Fibroblast of skin of back (primary cell): ENCODE results near the gene PET100.
"Not testable (repeated sequence)": the region's sequence is repeated elsewhere in the genome, so short reads cannot be mapped to it uniquely, and the experiment has no call there.

Experiments used
- DNase-seq: peaks from one replicate; pipeline ENCODE4 v3.0.0-alpha.2; 2013

Gene PET100

DNA sequence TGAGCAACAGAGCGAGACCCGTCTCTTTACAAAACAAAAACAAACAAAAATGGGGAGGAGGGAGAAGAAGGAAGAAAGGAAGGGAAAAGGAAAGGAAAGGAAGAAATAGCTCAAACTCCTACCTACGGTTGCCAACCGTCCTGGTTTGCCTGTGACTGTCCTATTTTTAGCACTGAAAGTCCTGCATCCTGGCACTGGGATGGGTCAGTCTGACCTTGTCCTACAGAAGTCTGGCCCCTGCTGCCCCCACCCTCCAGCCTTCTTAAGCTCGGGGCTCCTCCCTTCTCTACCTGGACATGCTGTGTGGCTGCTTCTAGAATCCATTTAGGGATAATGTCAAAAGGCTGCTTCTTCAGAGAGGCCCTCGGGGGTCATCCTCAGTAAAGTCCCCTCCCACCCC lies 6.1 kb downstream of the PET100 start:
- no peak for DNase-seq

DNA sequence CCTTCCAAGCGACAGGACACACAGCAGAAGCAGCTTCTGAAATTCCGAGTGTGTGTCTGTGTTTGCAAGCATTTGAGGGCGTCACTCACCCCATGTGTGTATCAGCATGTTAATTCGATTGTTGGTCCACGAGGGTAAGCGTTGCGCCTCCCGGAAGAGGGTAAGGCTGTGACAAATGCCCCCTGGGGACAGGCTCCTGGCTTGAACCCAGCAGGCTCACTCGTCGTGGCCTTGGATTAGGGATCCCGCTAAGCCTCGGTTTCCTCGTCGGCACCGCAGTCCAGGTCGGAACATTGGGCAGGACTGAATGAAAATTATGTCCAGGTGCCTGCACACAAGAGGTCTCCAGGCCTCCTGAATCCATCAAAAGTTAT lies 6.7 kb downstream of the PET100 start:
- no peak for DNase-seq

DNA sequence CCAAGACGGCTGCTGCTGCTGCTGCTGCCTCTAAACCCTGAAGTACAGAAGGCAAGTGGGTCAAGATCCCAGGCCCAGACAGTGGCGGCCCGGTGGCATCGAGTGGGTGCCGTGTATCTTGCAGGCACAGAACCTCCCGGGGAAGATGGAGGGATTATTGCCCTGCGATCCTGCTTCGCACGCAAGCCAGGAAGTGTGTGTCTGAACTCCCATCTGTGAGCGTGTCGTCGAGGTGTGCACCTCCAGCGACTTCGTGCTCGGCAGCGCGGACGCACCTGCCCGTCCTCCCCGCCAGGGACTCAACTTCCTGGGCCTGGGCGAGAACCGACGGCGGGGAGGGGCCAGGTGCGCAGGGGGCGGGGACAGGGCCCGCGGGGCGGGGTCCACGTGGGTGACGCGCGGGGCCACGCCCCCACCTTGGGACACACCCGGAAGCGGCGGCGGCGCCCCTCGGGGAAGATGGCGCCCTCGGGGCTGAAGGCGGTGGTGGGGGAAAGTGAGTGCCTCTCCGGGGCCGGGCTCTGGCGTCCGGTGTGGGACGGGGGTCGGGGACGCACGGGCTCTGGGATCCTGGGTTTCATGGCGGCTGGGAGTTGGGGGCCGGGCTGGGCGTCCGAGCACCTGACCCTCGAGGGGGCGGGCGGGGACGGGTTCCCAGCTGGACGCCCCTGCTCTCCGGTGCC lies 7.2 kb downstream of the PET100 start, which contains the start of gene STXBP2:
Gene STXBP2 (plus strand): TSS at position 420 of the 683 bp plus-strand sequence. CDS start 40 bp downstream, at position 460.
- DNase-seq: no peak

DNA sequence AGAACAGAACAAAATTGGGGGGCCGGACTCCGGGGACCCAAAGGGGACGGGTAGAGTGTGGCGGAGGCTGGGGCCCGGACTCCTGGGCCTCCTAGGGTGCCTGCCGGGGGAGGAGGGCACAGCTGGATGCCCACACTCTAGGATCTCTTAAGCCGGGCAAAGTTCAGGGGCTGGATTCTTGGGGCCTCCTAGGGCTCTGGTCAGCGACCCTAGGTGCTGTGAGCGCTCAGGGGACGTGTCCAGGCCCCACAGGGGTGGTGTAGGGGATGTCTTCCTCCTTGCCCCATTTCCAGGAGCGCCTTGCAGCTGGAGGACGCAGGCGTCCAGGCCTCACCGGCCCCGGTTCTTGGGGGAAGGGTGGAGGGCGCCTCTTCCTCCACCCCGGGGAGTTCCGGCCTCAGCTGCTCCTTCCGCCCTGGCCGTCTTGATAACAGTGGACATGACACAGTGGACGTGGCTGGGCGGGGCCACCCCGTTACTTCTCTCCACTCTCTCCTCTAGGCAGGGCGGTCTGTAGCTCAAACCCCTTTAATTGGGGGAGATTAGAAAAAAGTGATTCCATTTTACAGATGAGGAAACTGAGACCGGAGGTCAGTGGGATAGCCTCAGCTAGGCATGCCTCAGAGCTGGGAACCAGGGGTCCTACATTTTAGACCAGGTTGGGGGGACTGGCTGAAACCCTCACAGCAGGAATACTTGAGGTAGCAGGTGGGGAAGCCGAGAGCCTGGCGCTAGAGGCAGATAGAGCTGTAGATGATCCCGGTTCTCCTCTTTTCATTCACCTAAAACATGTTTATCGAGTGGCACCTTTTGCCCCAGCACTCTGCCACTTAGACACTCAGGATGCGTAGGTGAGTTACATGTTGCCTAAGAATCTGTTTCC lies 8.0 kb downstream of the PET100 start:
- DNase-seq: no peak

DNA sequence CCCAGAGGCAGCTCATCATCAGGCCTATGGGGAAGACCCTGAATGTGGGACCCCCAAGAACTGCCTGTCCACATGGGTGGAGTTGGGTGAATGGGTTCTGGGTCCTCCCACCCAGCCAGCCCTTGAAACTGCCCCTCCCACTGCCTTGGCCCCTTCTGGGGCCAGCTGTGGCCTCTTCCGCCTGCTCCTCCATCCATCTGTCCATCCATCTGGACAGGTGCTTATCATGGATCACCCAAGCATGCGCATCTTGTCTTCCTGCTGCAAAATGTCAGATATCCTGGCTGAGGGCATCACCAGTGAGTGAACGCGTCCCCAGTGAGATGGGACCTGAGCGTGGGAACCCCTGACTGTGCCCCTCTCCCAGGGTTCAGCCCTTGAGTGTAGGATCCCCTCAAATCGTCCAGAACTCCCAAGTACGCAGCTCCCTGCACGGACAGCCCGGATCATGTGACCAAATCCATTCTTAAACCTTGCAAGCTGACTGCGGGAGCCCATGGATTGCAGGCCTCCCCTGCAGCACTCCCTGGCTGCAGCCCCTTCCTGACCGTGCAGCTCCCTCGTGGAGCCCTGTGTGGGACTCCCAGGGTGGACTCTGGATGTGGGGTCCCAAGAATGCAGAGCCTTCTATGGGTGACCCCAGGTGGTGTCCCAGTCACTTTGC lies 9.3 kb downstream of the PET100 start:
- no peak for DNase-seq

DNA sequence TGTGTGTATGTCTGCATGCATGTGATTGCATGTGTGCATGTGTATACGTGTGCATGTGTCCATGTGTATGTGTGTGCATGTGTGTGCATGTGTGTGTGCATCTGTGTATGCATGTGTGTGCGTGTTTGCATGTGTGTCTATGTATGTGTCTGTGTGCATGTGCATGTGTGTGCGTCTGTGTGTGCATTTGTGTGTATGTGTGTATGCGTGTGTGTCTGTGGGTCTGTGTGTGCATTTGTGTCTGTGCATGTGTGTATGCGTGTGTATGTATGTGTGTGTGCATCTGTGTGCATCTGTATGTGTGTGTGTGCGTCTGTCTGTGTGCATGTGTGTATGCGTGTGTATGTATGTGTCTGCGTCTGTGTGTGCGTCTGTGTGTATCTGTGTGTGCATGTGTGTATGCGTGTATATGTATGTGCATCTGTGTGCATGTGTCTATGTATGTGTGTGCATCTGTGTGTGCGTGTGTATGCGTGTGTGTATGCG lies 10.3 kb downstream of the PET100 start:
- no peak for DNase-seq

DNA sequence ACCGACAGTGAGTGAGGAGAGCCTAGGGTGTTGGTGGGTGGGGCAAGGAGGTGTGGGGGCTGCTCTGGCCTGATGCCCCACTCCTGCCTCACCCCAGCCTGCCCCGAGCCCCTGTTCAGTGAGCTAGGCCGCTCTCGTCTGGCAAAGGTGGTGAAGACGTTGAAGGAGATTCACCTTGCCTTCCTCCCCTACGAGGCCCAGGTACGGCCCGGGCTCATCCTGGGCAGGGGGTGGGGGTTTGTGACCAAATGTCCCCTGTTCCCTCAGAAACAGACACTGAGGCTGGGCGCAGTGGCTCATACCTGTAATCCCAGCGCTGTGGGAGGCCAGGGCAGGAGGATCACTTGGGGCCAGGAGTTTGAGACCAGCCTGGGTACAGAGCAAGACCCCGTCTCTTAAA lies 11.2 kb downstream of the PET100 start:
- DNase-seq: no peak

DNA sequence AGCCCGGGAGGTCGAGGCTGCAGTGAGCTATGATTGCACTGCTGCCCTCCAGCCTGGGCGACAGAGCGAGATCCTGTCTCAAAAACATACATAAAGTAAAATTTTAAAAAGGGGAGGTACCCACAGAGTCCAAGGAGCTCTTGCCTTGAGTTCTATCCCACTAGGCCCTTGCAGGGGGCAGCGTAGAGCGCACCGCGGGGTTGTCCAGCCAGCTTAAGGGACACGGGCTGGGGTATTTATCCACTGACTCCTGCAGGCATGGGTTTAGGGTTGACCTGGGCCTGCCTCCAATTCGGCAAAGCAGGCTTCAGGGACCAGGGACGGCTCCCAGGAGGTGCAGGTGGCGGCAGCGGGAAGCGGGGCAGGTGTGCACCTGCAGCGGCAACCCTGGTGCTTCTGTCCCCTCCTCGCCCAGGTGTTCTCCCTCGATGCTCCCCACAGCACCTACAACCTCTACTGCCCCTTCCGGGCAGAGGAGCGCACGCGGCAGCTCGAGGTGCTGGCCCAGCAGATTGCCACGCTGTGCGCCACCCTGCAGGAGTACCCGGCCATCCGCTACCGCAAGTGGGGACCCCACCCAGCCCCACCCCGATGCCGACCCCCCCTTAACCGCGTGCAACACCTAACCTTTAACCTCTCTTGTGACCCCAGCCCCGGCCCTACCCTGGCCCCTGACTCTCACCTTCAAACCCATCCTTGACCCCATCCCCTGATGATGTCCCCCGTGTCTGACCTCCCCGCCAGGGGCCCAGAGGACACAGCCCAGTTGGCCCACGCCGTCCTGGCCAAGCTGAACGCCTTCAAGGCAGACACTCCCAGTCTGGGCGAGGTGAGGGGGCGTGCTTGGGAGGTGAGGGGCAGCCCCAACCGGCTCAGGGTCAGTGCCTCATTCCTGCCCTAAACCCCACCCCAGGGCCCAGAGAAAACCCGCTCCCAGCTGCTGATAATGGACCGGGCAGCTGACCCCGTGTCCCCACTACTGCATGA lies 12.0 kb downstream of the PET100 start:
- DNase-seq: no peak

DNA sequence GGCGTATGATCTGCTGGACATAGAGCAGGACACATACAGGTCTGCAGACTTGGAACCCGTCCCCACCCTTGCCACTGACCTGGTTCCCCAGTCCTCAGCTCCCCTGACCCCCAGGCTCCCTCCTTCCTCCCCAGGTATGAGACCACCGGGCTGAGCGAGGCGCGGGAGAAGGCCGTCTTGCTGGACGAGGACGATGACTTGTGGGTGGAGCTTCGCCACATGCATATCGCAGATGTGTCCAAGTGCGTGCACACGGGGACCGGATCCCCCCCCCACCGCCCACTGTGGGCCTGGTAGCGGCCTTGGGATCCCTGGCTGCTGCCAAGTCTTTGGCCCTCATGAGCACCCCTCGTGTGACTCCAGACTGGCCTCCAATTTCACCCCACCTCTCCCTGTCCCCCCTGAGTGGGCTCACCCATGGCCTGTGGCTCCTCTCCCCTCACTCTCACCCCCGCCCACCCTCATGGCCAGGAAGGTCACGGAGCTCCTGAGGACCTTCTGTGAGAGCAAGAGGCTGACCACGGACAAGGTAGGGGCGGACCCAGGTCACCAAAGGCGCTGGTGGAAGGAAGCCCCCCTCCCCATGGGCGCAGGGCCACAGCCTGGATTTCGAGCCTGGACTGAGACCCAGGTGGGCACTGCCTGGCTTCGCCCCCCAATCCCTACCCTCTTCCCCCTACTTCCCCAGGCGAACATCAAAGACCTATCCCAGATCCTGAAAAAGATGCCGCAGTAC lies 12.9 kb downstream of the PET100 start:
- DNase-seq: no peak

DNA sequence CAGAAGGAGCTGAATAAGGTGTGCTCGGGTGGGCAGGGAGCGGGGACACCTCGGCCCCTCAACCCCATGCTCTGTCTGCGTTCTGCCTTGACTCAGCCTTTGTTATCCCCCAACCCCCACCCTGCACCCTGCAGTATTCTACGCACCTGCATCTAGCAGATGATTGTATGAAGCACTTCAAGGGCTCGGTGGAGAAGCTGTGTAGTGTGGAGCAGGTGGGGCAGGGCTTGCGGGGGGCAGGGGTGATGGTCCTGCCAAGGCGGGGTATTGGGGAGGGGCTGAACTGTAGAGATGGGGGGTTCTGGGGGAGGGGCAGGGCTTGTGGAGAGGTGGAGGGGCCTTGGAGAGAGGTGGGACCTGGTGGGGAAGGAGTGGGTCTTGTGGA lies 13.4 kb downstream of the PET100 start:
- no peak for DNase-seq

DNA sequence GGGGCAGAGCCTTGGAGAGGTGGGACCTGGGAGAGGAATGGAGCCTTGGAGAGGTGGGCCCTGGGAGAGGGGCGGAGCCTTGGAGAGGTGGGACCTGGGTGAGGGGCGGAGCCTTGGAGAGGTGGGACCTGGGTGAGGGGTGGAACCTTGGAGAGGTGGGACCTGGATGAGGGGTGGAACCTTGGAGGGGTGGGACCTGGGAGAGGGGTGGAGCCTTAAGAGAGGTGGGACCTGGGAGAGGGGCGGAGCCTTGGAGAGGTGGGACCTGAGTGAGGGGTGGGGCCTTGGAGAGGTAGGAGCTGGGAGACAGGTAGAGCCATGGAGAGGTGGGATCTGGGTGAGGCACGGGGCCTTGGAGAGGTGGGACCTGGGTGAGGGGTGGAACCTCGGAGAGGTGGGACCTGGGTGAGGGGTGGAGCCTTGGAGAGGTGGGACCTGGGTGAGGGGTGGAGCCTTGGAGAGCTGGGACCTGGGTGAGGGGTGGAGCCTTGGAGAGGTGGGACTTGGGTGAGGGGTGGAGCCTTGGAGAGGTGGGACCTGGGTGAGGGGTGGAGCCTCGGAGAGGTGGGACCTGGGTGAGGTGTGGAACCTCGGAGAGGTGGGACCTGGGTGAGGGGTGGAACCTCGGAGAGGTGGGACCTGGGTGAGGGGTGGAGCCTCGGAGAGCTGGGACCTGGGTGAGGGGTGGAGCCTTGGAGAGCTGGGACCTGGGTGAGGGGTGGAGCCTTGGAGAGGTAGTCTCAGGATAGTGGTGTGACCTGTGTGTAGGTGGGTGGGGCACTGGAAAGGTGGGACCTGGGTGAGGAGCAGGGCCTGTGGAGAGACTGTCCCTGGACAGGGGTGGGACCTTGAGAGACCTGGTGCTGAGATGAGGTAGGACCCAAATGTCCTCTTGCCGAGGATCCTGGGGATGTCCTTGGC lies 14.3 kb downstream of the PET100 start:
- DNase-seq: not testable (repeated sequence)

DNA sequence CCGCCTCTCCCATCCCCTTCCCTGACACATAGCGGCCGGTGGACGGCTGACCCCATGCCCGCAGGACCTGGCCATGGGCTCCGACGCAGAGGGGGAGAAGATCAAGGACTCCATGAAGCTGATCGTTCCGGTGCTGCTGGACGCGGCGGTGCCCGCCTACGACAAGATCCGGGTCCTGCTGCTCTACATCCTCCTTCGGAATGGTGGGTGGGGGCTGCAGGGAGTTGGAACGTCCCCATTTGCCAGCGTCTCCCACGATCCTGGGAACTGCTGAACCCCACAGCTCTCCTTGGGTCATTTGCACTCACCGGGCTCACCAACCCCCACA lies 14.9 kb downstream of the PET100 start:
- DNase-seq: no peak

DNA sequence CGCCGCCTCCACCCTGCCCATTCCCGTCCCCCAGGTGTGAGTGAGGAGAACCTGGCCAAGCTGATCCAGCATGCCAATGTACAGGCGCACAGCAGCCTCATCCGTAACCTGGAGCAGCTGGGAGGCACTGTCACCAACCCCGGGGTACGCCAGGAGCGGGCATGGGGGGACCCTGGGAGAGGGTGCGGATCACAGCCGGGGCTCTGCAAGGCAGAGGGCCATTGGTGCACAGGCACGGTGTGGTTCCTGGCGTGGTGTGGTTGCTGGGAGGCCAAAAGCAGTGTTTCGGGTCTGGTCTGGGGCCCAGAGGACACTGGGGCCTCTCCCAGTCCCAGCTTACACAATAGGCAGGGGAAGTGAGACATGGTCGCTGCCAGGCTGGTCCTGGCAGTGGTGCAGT lies 15.6 kb downstream of the PET100 start:
- DNase-seq: no peak

DNA sequence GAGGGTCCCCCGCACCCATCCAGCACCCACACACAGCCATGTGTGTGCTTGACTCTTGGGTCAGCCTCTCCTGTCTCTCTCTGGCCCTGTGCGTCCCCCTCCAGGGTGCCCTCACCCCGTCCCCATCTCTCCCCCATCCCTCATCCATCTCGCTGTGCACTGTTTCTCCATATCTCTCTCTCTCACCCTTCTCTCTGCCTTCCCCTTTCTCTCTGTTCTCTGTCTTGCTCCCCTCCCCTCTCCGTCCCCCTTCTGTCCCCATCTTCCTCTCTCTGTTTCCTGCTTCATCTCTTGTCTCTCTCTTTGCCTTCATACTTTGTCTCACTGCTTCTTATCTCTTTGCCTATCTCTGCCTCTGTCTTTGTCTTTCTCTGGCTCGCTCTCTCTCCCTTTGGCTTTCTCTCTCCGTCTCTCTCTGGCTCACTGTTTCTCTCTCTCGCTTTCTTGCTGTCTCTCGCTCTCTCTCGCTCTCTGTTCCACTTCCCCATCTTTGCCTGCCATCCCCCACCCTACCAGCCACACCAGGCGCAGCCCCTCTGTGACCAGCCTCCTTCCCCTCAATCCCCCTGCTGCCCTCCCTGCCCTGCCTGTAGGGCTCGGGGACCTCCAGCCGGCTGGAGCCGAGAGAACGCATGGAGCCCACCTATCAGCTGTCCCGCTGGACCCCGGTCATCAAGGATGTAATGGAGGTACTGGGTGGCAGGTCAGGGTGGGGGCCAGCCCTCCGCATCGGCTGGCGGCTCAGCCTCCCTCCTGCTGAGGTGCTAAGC lies 16.2 kb downstream of the PET100 start:
- DNase-seq: no peak

DNA sequence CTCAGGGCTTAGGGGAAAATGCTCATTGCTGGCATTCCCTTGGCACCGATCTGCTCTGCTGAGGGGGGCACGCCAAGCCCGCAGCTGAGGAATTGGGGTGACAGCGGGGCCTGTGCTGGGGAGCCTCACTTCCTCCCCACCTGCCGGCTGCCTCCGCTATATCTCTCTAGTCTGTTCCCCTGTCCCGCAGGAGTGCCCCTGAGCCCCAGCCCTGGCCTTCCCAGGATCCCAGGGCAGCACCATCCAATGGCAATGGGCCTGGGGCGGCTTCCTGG lies 16.8 kb downstream of the PET100 start:
- DNase-seq: no peak

DNA sequence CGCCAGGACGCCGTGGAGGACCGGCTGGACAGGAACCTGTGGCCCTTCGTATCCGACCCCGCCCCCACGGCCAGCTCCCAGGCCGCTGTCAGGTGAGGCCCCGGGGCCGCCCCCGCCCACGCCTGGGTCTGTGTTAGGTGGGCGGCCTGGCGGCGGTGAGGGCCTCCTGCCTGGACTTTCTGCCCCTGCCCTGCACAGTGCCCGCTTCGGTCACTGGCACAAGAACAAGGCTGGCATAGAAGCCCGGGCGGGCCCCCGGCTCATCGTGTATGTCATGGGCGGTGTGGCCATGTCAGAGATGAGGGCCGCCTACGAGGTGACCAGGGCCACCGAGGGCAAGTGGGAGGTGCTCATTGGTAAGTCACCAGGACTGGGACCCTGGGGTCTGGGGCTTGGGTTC lies 17.6 kb downstream of the PET100 start:
- no peak for DNase-seq

DNA sequence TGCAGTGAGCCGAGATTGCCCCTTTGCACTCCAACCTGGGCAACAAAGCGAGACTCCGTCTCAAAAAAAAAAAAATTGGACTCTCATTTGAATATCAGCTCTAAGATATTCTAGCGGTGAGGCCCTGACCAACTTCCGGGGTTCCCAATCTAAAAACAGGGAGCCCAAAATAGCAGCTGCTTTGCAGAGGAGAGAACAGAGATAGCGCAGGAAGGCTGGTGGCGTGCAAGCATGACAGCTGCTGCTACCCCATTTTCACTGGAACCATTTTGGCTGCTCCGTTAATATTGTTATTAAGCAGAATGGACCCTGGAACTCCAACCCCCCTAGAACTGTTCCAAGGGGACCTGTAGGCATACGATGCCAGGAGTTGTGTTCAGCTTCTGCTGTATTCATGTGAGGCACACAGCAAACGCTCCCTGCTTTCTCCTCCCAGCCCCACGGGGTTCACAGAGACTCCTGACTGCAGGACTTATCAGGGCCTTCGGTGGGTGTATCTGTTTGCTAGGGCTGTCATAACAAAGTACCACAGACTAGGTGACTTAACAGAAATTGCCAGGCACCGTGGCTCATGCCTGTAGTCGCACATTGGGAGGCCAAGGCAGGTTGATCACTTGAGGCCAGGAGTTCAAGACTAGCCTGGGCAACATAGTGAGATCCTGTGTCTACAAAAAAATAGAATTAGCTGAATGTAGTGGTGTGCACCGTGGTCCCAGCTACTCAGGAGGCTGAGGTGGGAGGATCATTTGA lies 18.8 kb downstream of the PET100 start:
- no peak for DNase-seq

DNA sequence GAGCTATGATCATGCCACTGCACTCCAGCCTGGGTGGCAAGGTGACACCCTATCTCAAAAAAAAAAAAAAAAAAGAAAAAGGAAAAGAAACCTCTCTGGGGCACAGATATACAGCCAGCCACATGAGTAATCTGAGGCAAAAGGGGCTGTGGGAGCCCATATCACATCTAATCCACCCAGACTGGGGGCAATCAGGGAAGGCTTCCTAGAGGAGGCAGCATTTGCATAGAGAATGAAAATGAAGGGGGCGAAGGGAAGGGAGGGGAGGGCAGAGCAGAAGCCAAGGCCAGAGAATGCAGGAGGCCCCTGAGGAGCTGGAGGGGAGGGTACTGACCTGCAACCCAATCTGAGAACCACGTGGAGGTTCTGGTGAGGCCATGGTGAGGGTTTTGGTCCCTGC lies 20.6 kb downstream of the PET100 start:
- DNase-seq: no peak

DNA sequence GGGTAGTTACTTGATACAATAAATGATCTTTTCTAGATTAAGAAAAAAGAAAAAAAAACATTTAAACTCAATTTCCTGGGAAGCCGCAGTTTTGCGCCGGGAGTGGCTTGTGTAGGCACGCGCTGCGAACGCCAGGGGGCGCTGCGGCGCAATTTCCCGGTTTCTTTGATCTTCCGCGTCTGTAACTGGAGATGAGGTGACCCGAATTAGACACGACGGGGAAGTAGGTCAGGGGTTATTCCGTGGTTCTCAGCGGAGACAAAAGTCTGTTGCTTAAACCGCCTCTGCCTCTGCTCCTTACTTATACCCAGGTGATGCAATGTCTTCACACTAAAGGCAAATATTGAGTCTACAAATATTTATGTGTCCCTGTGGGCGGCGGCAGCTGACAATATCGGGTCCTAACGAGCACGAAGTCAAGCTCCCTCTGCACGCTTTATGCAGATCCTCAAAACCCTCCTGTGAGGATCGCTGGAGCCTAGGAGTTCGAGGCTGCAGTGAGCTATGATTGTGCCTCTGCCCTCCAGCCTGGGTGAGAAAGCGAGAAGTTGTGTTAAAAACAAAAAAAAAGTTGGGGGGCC lies 22.6 kb downstream of the PET100 start:
- peak; percentile 59 for DNase-seq
